GM19324 (cell line): ENCODE results near the gene PTBP2.
"Not testable (repeated sequence)": the region's sequence is repeated elsewhere in the genome, so short reads cannot be mapped to it uniquely, and the experiment has no call there.

Experiments
- ATAC-seq: cut with Tn5 transposase; IDR thresholded peaks from one replicate; pipeline ENCODE4 v1.9.1; 2021; ENCODE audit warnings: mild to moderate bottlenecking, moderate library complexity; ENCODE audit not compliant: unreplicated experiment, low FRiP score

PTBP2 gene

GRCh38 chr1:96727860-96728259 is 6.3 kb downstream of the PTBP2 start:
- no peak for ATAC-seq

DNA sequence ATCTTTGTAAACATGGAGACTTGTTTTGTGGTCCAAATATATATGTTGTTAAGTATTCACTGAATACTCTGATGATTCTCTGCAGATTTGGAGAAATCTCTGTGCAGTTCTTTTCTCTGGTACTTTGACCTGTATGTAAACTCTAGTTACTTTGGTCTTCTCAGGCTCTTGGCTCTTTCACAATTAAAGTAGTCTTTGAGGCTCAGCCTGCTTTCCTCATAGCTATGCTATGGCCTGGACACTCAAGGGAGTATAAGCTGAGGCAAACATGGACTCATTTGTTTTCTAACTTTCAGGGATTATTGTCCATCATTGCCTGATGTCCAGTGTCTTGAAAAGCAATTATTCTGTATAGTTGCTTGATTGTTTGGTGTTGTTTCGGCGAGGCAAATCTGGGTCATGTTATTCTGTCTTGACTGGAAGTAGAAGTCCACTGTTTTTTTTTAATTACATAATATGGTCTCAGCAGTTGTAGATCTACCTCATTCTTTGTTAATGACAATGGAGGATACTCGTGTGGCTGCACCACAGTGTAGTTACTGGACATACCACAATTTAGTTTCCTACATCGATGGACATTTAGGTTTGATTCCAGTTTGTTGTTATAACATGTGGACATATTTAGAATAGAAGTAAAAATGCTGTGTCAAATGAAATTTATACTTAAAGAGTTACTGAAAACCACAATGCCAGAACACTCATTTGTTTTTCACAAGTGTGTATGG is 9.2 kb downstream of the PTBP2 start:
- no peak for ATAC-seq

- ATAC-seq, result no peak
These were observed 19.8 kb downstream of the PTBP2 start for GRCh38 chr1:96741335-96741734.

- ATAC-seq, result no peak
These were observed 25.1 kb downstream of the PTBP2 start for GRCh38 chr1:96746440-96747420.

DNA sequence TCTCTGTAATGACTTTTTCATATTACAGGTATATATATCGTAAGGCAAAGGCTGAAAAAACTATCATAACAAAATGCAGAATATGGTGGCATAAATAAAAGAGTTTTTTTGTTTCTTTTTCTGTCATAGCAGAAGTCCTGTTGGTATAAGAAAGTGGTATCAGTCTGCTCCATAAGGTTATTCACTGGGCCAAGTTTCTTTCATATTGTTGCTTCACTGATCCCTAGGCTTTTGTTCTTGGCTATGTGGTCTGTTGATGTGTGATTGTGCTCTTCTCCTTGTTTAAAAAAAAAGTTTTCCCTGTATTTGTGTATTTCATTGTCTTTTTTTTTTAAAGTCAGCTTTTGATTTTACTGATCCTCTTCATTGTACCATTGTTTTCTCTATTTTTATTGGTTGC is 26.0 kb downstream of the PTBP2 start:
- ATAC-seq, result no peak

GRCh38 chr1:96748078-96748477 is 26.5 kb downstream of the PTBP2 start:
- ATAC-seq, result no peak

DNA sequence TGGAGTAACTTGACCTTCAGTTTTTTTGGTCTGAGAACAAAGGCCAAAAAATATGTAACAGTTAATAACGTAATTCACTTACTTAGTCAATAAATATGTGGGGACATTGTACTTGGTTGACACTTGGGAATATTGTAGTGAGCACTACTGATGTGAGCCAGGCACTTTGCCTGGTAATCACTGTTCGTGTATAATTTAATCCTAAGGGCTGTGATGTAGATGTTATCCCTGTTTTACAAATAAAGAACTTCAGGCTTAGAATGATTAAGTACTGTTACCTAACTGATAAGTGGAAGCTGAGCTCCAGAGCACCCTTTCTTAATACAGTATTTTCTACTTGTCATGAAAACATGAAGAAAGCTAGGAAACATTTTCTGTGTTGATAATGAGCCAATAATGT is 28.0 kb downstream of the PTBP2 start:
- no peak for ATAC-seq

DNA sequence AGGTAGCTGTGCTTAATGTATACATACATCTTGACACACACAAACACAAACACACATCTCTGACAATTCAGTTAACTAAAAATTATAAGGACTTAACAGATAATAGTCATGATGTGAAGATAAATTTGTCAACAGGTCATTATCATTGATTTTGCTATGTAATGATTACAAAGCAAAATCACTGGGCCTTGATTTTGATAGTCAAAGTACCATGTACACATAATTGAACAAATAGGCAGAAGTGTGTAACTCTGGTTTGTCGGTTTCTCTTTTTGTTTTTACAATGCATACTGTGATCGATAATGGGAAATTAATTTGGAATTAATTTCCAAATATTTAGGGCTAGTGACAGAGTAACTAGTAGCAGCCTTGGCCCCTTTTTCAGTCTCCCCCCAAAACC is 30.8 kb downstream of the PTBP2 start:
- no peak for ATAC-seq

DNA sequence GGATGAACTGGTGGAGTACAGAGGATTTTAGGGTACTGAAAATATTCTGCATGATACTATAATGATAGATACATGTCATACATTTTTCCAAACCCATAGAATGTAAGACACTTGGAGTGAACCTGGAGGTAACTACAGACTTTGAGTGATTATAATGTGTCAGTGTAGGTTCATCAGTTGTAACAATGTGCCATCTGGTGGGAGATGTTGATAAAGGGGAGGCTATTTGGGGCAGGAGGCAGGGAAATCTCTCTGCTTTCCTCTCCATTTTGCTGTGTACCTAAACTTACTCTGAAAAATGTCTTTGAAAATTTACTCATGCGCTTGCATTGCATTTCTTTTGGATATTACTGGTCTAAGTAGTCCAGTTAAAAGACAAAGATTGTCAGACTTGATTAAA is 35.2 kb downstream of the PTBP2 start:
- ATAC-seq, result no peak

DNA sequence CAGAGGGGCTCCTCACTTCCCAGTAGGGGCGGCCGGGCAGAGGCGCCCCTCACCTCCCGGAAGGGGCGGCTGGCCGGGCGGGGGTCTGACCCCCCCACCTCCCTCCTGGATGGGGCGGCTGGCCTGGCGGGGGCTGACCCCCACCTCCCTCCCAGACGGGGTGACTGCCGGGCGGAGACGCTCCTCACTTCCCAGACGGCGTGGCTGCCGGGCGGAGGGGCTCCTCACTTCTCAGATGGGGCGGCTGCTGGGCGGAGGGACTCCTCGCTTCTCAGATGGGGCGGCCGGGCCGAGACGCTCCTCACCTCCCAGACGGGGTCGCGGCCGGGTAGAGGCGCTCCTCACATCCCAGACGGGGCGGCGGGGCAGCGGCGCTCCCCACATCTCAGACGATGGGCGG is 41.0 kb downstream of the PTBP2 start:
- ATAC-seq, result not testable (repeated sequence)

GRCh38 chr1:96763514-96763913 is 41.9 kb downstream of the PTBP2 start:
- no peak for ATAC-seq

DNA sequence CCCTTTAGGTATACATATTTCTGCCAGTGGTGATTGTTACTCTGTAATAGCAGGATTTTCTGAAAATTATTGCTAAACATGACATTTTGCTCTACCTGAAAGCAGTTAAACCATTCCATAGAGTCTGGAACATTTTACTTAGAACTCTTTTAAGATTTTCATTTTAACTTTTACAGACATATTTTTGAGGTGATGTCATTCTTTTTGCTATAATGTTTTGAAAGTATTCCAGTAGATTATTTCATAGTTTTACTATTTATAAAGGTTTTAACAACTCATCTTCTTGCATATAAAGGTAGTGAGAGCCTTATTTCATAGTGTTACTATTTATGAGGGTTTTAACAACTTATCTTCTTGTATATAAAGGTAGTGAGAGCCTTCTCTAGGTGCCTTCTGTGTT is 42.9 kb downstream of the PTBP2 start:
- ATAC-seq, result no peak

GRCh38 chr1:96771847-96772246 is 50.3 kb downstream of the PTBP2 start:
- no peak for ATAC-seq

DNA sequence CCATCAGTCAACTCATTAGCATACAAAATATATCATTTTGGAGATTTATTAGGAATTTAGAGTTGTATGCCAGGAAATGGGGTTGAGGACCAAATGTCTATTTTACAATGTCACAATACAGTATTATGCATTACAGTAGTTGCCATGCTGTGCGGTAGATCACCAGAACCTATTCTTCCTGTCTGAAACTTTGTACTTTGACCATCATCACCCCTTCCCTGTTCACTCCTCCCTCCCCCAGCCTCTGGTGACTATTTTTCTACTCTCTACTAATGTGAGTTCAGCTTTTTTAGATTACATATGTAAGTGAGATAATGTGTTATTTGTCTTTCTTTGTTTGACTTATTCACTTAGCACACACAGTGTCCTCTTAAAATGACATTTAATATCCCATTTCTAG is 50.8 kb downstream of the PTBP2 start:
- ATAC-seq, result no peak

- ATAC-seq, result no peak
These were observed 51.4 kb downstream of the PTBP2 start for GRCh38 chr1:96772972-96773371.

GRCh38 chr1:96782206-96782605 is 60.6 kb downstream of the PTBP2 start:
- no peak for ATAC-seq

- no peak for ATAC-seq
These were observed 61.3 kb downstream of the PTBP2 start for GRCh38 chr1:96782856-96783255.

DNA sequence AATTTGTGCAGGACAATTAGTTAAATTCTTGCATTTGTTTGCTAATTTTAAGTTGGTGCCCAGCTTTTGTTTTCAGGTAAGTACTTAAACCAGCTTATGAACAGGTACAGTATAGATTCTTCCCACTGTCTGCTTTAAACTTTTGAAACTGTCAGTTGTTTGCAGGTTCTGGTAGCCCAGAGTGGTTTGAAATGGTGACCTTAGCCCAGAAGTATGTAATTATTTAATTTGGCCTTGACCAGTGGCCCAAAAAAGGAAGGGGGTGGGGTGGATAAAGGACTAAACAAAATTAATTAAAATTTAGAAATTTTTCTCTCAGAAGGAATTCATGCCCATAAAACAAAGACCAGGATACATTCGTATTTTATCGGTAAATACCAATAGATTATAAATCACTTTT is 69.0 kb downstream of the PTBP2 start:
- ATAC-seq, result no peak

GRCh38 chr1:96792220-96792619 is 70.6 kb downstream of the PTBP2 start:
- no peak for ATAC-seq

GRCh38 chr1:96801696-96802095 is 80.1 kb downstream of the PTBP2 start:
- not testable (repeated sequence) for ATAC-seq

GRCh38 chr1:96804648-96805047 is 83.1 kb downstream of the PTBP2 start:
- no peak for ATAC-seq

- ATAC-seq, result no peak
These were observed 86.6 kb downstream of the PTBP2 start for GRCh38 chr1:96808191-96808590.
